ENCODE data around the gene DPEP1.
"Not testable (repeated sequence)": the region's sequence is repeated elsewhere in the genome, so short reads cannot be mapped to it uniquely, and the experiment has no call there.

DPEP1 gene

GRCh38 chr16:89621136-89621697, 7.8 kb downstream of the DPEP1 start:
- DNase-seq: no peak

- no peak for DNase-seq
These were observed 8.4 kb downstream of the DPEP1 start for GRCh38 chr16:89621698-89622409.

GRCh38 chr16:89623511-89624261, 10.2 kb downstream of the DPEP1 start:
- no peak for DNase-seq

- DNase-seq: no peak
These were observed 11.6 kb downstream of the DPEP1 start for GRCh38 chr16:89624777-89625761.

GRCh38 chr16:89629827-89630610, 16.6 kb downstream of the DPEP1 start:
- no peak for DNase-seq

- DNase-seq: no peak
These were observed 19.7 kb downstream of the DPEP1 start for GRCh38 chr16:89633064-89633631.

- not testable (repeated sequence) for DNase-seq
These were observed 21.3 kb downstream of the DPEP1 start for GRCh38 chr16:89634463-89635385.

GRCh38 chr16:89636663-89637062, 23.2 kb downstream of the DPEP1 start:
- no peak for DNase-seq

GRCh38 chr16:89637379-89637778, 23.9 kb downstream of the DPEP1 start:
- no peak for DNase-seq

GRCh38 chr16:89638455-89638854, 25.0 kb downstream of the DPEP1 start:
- DNase-seq: no peak

GRCh38 chr16:89639385-89639784, 25.9 kb downstream of the DPEP1 start:
- DNase-seq: no peak

GRCh38 chr16:89641458-89642119, 28.1 kb downstream of the DPEP1 start:
- DNase-seq: no peak

GRCh38 chr16:89642574-89642973, 29.1 kb downstream of the DPEP1 start:
- no peak for DNase-seq

- no peak for DNase-seq
These were observed 30.4 kb downstream of the DPEP1 start for GRCh38 chr16:89643769-89644300.

- no peak for DNase-seq
These were observed 31.7 kb downstream of the DPEP1 start for GRCh38 chr16:89645122-89645521.

- DNase-seq: no peak
These were observed 32.8 kb downstream of the DPEP1 start for GRCh38 chr16:89646270-89646669.

- no peak for DNase-seq
These were observed 33.5 kb downstream of the DPEP1 start for GRCh38 chr16:89646906-89647305.

GRCh38 chr16:89651584-89651983, 38.1 kb downstream of the DPEP1 start:
- no peak for DNase-seq

- DNase-seq: no peak
These were observed 40.3 kb downstream of the DPEP1 start for GRCh38 chr16:89653656-89654295.

Measured in DMS 273 treated with DMSO at 0.1 percent for 48 hours (cell line).